Embryonic facial prominence (tissue), 1 donor: ENCODE data around the gene SPATS2L.

Source experiments
- DNase-seq: peaks from one replicate; pipeline ENCODE4 v3.0.0-alpha.2; 2016; ENCODE audit errors: extremely low spot score

The SPATS2L gene

GRCh38 chr2:200467806-200468681 lies 161.6 kb downstream of the SPATS2L start:
- no peak for DNase-seq

GRCh38 chr2:200469708-200470211 lies 163.3 kb downstream of the SPATS2L start:
- DNase-seq, result no peak

- no peak for DNase-seq
These were observed 163.7 kb downstream of the SPATS2L start for GRCh38 chr2:200470230-200470629.

- DNase-seq, result no peak
These were observed 164.9 kb downstream of the SPATS2L start for GRCh38 chr2:200471324-200471848.

- no peak for DNase-seq
These were observed 165.6 kb downstream of the SPATS2L start for GRCh38 chr2:200471928-200472645.

- no peak for DNase-seq
These were observed 166.5 kb downstream of the SPATS2L start for GRCh38 chr2:200472853-200473464.

- no peak for DNase-seq
These were observed 169.3 kb downstream of the SPATS2L start for GRCh38 chr2:200475795-200476194.

GRCh38 chr2:200476836-200477235 lies 170.3 kb downstream of the SPATS2L start:
- DNase-seq, result no peak

- DNase-seq, result no peak
These were observed 171.2 kb downstream of the SPATS2L start for GRCh38 chr2:200477667-200478131.

GRCh38 chr2:200479692-200480265 lies 173.3 kb downstream of the SPATS2L start:
- no peak for DNase-seq

- no peak for DNase-seq
These were observed 175.7 kb downstream of the SPATS2L start for GRCh38 chr2:200482194-200482593.

- DNase-seq, result no peak
These were observed 177.3 kb downstream of the SPATS2L start for GRCh38 chr2:200483729-200484198.

GRCh38 chr2:200484934-200485333 lies 178.4 kb downstream of the SPATS2L start:
- no peak for DNase-seq

GRCh38 chr2:200486529-200486928 lies 180.0 kb downstream of the SPATS2L start:
- DNase-seq, result no peak

GRCh38 chr2:200488169-200488568 lies 181.7 kb downstream of the SPATS2L start:
- DNase-seq, result no peak

GRCh38 chr2:200490001-200490400 lies 183.5 kb downstream of the SPATS2L start:
- DNase-seq, result no peak

GRCh38 chr2:200492656-200493055 lies 186.2 kb downstream of the SPATS2L start:
- no peak for DNase-seq

- no peak for DNase-seq
These were observed 187.6 kb downstream of the SPATS2L start for GRCh38 chr2:200494048-200494447.

GRCh38 chr2:200496696-200497095 lies 190.2 kb downstream of the SPATS2L start:
- DNase-seq, result no peak

- no peak for DNase-seq
These were observed 192.1 kb downstream of the SPATS2L start for GRCh38 chr2:200498402-200499162.

GRCh38 chr2:200502196-200502595 lies 195.7 kb downstream of the SPATS2L start:
- DNase-seq, result no peak
